IPS DF 4.7 (cell line): ENCODE measurements around the gene OR8K3.

ENCODE experiments used
- DNase-seq: peaks from one replicate; pipeline ENCODE4 v3.0.0-alpha.2; 2013; ENCODE audit warnings: low spot score; ENCODE audit errors: extremely low read depth

OR8K3 gene

DNA sequence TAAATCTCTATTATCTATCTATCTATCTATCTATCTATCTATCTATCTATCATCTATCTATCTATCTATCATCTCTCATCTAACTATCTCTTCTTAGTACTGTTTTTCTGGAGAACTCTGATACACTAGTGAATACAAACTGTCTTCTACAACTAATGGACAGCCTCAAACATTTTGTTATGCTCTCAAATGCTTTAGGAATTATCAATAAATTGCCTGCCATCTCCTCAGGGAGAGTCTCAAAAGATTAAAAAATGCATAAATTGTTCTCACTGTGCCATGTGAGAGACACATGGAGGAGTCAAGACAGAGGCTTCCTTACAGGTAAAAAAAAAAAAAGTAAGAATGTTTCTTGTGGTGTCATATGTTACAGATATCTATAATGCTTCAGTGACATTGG lies at the start of gene OR8K3:
Gene OR8K3, plus strand, starts transcription at position 301 of the 400 bp plus-strand sequence. CDS start 3,163 bp downstream, outside the sequence.
- no peak for DNase-seq

DNA sequence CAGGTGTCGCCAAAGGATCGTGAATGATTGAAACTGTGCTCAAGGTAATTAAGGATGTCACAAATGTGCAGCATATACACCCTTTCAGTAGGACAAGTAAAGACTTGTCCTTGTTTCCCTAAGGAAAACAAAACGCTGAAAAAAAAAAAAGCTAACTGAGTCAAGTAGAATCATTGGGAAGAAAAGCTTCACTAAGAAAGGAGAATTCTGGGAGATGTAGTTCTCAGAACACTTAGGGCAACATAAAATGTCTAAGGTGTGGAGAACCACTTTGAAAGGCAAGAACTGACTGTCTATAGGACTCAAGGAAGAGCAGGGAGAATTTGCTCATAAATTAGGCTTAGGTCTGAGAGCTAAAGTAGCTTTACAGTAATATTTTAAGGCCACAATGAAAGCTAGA lies 43.9 kb upstream of the OR8K3 start:
- no peak for DNase-seq

DNA sequence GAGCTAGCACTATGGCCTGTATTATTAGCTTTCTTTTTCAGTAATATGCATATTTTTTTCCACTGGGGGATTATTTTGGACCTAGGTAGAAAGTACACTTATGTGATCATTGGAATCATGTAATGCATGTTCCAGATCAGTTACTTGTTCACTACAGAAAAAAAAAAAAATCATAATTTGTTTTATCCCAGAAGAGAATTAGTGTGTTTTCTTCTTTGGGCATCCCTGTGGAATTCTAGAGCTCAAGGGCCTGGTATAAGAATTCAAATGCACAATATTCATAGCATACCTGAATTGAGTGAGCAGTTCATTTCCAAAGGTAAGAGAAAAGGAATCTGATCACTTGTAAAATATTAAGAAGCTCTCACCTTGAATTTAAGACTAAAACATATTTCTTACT lies 41.1 kb upstream of the OR8K3 start, which contains the start of gene OR5T1:
Gene OR5T1, plus strand, starts transcription at position 301 of the 400 bp plus-strand sequence. CDS start 1,485 bp downstream, outside the sequence.
- no peak for DNase-seq

DNA sequence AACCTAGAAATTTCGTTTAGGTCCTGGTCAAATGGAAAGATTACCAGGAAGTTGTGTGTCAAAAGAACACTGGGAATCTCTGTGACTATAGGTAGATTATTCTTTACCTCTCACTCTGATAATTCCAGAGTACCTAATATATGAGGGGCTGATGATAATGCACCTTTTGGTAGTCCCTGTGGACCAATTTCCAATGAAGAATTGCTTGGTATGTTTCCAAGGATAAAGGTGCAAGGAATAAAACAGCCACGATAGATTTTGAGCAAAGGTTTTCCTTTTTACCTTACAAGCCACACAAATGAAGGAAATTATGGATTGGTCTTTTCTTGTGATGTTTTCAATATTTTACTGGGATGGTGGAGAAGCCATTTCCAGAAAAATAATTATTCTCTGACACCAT lies 22.8 kb upstream of the OR8K3 start, which contains the start of gene OR8H1:
Gene OR8H1, minus strand, starts transcription at position 101 of the 400 bp plus-strand sequence. CDS start 1,192 bp downstream, outside the sequence.
- DNase-seq: no peak

DNA sequence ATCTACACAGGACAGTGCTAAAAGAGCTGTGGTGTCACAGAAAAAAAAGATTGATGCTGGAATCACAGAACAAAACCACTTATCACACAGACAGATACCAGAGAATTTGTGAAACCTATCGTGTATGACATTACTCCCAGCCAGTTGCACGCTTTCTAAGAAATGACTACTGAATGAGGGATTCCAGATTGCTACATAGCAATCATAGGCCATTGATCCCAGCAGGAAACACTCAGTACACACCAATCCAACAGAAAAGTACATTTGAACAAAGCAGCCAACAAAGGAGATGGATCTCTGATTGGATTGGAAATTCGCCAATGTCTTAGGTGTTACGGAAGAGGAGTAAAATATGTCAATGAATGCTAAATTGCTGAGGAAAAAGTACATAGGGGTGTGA lies 18.0 kb upstream of the OR8K3 start:
- no peak for DNase-seq

DNA sequence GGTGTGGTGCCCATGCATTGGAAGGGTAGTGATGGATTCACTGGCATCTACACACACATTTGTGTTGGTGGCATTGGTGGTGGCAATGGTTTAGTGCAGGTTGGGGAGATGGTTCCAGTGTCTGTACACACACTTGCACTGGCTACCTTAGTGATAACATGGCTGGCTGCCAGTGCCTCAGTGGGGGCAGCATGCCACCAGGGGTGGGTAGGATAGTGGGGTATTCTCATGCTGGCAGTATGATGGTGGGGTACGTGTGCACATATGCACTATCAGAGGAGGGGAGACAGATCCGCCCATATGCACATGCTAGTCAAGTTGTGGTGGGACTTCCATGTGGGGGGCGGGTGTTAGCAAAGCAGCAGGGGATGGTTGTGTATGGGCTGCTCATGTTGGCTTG lies 7.1 kb upstream of the OR8K3 start:
- no peak for DNase-seq

DNA sequence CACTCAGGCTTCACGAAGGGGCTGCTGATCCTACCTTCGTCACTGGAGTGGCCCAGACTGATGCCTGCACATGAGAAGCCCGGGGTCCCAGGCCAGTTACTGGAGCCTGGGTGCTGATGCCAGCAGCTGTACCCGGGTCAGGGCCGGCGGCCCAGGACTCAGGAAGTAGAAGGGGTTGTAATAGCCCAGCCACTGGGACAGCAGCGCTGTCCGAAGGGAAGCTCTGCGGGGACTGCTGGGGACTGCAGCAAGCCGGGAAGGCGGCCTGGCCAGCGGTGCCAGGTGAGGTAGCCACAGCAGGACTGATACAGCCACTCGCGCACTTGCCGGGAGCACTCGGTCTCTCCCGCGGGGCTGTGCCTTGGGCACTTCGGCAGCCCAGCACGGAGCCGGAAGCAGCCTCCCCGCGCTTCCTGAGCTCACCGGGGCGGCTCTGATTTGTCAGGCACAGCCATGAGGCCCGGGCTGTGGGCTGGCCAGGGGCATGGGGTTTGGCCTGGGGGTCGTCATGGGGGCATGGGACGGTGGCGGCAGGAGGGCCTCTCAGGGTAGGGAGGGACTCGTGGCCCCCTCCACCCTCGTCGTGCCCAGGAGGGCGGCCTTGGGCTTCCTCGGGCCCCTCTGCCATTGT lies 17.0 kb downstream of the OR8K3 start:
- DNase-seq: no peak

DNA sequence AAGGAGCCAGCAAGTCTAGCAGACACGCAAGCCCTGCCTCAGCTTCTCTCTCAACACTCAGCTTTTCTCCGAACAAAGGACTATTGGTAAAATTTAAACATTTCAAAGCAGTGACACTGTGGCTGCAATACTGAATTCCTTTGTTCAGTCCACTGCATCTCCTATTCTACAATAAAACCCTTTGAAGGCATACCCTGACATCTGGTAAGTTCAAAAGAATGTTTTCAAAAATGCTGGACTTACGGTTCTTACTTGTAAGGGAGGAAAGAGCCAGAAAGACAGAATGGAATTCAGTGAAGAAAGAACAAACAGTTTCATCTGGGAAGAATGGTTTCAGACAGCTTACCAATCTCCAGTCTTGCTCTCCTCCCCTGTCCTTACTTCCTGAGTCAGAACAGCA lies 18.2 kb downstream of the OR8K3 start:
- DNase-seq: no peak

DNA sequence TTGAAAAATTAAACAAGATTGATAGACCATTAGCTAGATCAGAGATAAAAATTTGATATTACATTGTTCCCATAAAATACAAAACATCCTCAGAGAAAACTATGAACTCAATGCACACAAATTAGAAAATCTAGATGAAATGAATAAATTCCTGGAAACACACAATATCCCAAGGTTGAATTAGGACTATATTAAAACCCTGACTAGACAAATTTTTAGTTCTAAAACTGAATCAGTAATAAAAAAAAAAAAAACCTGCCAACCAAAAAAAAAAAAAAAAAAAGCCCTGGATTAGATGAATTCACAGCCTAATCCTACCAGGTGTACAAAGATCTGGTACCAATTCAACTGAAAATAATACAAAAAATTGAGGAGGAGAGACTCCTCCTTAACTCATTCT lies 25.3 kb downstream of the OR8K3 start:
- DNase-seq: no peak

DNA sequence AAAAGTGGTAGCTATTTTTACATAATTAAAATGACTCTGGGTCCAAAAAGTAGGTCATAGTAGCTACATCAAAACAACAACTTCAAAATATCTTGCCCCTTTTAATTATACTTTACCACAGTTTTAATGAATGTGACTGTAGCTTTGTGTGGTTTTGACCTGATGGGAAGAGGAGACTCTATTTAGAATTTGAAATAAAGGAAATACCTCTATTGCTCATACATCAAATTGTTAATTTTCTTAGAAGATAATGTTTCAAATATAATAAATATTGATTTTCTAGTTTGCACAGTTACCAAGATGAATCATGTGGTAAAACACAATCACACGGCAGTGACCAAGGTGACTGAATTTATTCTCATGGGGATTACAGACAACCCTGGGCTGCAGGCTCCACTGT lies 30.8 kb downstream of the OR8K3 start, which contains the start of gene OR8K1:
Gene OR8K1, plus strand, starts transcription at position 301 of the 400 bp plus-strand sequence. Its CDS starts 0 bp downstream, at position 301.
- no peak for DNase-seq

DNA sequence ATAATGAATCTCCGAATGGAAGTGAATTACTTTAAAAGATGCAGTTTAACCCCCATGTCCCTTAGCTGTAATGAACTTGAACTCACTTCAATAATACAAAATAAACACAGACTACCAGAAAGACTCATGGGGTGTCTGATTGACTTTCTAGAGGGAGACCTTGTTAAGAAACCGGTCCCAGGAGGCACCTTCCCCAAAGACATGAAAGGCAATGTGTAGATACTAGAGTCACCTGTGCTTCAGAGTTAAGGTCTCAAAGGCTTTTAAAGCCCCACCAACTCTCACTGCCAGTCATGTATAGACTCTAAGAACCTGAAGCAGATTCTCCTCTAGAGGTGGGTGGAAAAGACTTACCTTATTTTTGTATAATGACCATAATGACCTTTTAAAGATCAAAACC lies 39.0 kb downstream of the OR8K3 start, which contains the start of gene OR8J1:
Gene OR8J1, plus strand, starts transcription at position 301 of the 400 bp plus-strand sequence. CDS start 5,956 bp downstream, outside the sequence.
- DNase-seq: no peak
